OCI-LY7 (cell line): Measurements from ENCODE around the gene OPTC. TPM values are rescaled to one million over a fixed set of nuclear protein-coding genes. Genes with fewer than 3 reads are reported as not detected.
A peak's percentile ranks its signal among the peaks of the same experiment; 100 is the strongest.
"Not testable (repeated sequence)": the region's sequence is repeated elsewhere in the genome, so short reads cannot be mapped to it uniquely, and the experiment has no call there.

Source experiments
- BruUV-seq: library from RNA; stranded (reverse); fragments of 400-500 nt; replicated peaks from 2 replicates; lab custom pipeline; 2021; lab: Mats Ljungman, UMichigan
- CTCF ChIA-PET: fragments of 300-600 bp; sonication (Branson Sonifier 250); formaldehyde crosslinking; loops from one replicate; lab custom pipeline; 2022; ENCODE audit warnings: antibody characterized with exemption; ENCODE audit not compliant: unreplicated experiment; lab: Charles Lee
- POLR2A ChIA-PET: fragments of 300-600 bp; sonication (Branson Sonifier 250); formaldehyde crosslinking; loops from one replicate; lab custom pipeline; 2022; ENCODE audit warnings: antibody characterized with exemption; lab: Charles Lee
- DNase-seq: peaks from one replicate; pipeline ENCODE4 v3.0.0-alpha.2; 2015; ENCODE audit warnings: low spot score
- H2AFZ ChIP-seq: fragments of 200-600 bp; sonication (generic), shearing (Covaris generic); 2 replicates; pipeline ENCODE4 v1.6.1; 2014; ENCODE audit warnings: mild to moderate bottlenecking, antibody characterized with exemption, low read length, moderate library complexity
- H3K27ac ChIP-seq: fragments of 200-600 bp; sonication (generic); 2 replicates; pipeline ENCODE4 v1.5.1; 2014; ENCODE audit warnings: mixed run types, low read depth, mild to moderate bottlenecking, moderate library complexity, low read length, inconsistent platforms; ENCODE audit not compliant: poor library complexity, severe bottlenecking
- H3K36me3 ChIP-seq: fragments of 200-600 bp; sonication (generic); 2 replicates; pipeline ENCODE4 v1.6.1; 2014; ENCODE audit warnings: mild to moderate bottlenecking, antibody characterized with exemption, low read length, moderate library complexity, mixed read lengths; ENCODE audit not compliant: insufficient read depth
- H3K4me1 ChIP-seq: fragments of 200-600 bp; sonication (generic); 2 replicates; pipeline ENCODE4 v1.5.1; 2014; ENCODE audit warnings: mild to moderate bottlenecking, low read length; ENCODE audit not compliant: insufficient read depth, poor library complexity, severe bottlenecking
- H3K4me2 ChIP-seq: fragments of 200-600 bp; sonication (generic); 2 replicates; pipeline ENCODE4 v1.6.1; 2014; ENCODE audit warnings: mild to moderate bottlenecking, low read length
- H3K4me3 ChIP-seq: fragments of 200-600 bp; sonication (generic); 2 replicates; pipeline ENCODE4 v1.5.1; 2014; ENCODE audit warnings: mild to moderate bottlenecking, low read depth, low read length; ENCODE audit not compliant: poor library complexity, severe bottlenecking
- H3K79me2 ChIP-seq: fragments of 200-600 bp; sonication (generic); 2 replicates; pipeline ENCODE4 v1.6.1; 2016; ENCODE audit warnings: low read depth, mild to moderate bottlenecking, low read length, moderate library complexity, mixed read lengths; ENCODE audit not compliant: insufficient read depth
- H3K9me2 ChIP-seq: fragments of 200-600 bp; sonication (generic); 2 replicates; pipeline ENCODE4 v1.6.1; 2016; ENCODE audit warnings: mild to moderate bottlenecking, low read length, mixed read lengths; ENCODE audit not compliant: insufficient read depth
- H3K9me3 ChIP-seq: fragments of 200-600 bp; sonication (generic); 2 replicates; pipeline ENCODE4 v1.6.1; 2014; ENCODE audit warnings: mild to moderate bottlenecking, mixed run types, low read length, mixed read lengths
- H4K20me1 ChIP-seq: fragments of 200-600 bp; sonication (generic); 2 replicates; pipeline ENCODE4 v1.6.1; 2014; ENCODE audit warnings: mild to moderate bottlenecking, antibody characterized with exemption, low read length, moderate library complexity, mixed read lengths; ENCODE audit not compliant: insufficient read depth
- EZH2phosphoT487 ChIP-seq: fragments of 200-600 bp; sonication (generic); IDR thresholded peaks from 2 replicates; pipeline ENCODE4 v1.6.1; 2018; ENCODE audit warnings: low read depth, borderline replicate concordance, mild to moderate bottlenecking, mixed run types, antibody characterized with exemption, low read length, moderate library complexity, mixed read lengths
- intact Hi-C: fragments of 100-400 bp; cut with micrococcal nuclease; formaldehyde crosslinking; loops from one replicate; pipeline ENCODE4 v1.10.0; 2022; ENCODE audit not compliant: unreplicated experiment
- total RNA-seq, 2 experiments: library from RNA; depleted of rRNA in 1 of 2; stranded (reverse); fragments of >200 nt in 1 of 2; shearing (Covaris generic) in 1 of 2; gene quantifications; 2 replicates each; pipeline ENCODE4 v1.2.3, GENCODE V29; 2014 to 2022
- TF ChIP-seq, protein P1 (sequence below): fragments of 200-600 bp; sonication (generic); conservative IDR thresholded peaks from 2 replicates; pipeline ENCODE4 v1.5.1; 2014; ENCODE audit warnings: mild to moderate bottlenecking, antibody characterized with exemption, low read length, moderate library complexity, mixed read lengths

OPTC gene
- total RNA-seq, 2 experiments from 2014 or later, result not detected

DNA sequence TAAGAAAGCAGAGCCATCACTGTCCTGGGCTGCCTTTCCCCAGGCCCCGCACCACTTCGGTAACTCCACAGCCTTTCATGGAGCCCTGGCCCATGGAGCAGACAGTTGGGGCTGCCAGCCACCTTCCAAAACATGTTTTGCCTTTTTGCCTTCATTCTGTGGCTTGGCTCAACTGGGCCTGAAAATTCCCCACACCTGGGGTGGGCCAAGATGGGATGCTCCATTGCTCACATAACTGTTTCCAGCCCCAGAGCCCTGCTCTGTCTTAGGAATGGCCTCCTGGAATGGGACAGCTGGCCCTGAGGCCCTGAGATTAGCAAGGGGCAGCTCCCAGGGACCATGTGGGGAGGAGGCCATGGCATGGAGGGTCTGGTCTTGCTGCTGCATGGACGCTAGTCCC lies 29.2 kb upstream of the OPTC start:
- Histone ChIP-seq H4K20me1 (no peaks in the 10 kb centered on the region), H3K4me1 (peaks cover 48% of the 10 kb centered on the region), H2AFZ (no peak overlapping the region), H3K79me2 (no peaks in the 10 kb centered on the region), H3K4me3 (no peak overlapping the region), H3K4me2 (no peak overlapping the region), H3K9me2 (no peaks in the 10 kb centered on the region), H3K36me3 (no peaks in the 10 kb centered on the region), H3K27ac (no peak overlapping the region), H3K9me3 (no peaks in the 10 kb centered on the region)
- intact Hi-C loops, result no loop called here
- ChIA-PET POLR2A (interaction anchor here (1.0 to 1.6 kb wide), 2 partner anchors 12 to 137 kb away, joined by 3 to 4 read pairs; no protein-coding TSS in a partner anchor), CTCF (interaction anchor here (0.5 kb wide), 1 partner anchor 24 kb away, joined by 3 read pairs; no protein-coding TSS in a partner anchor)
- DNase-seq, result no peak
- TF ChIP-seq, protein P1, sequence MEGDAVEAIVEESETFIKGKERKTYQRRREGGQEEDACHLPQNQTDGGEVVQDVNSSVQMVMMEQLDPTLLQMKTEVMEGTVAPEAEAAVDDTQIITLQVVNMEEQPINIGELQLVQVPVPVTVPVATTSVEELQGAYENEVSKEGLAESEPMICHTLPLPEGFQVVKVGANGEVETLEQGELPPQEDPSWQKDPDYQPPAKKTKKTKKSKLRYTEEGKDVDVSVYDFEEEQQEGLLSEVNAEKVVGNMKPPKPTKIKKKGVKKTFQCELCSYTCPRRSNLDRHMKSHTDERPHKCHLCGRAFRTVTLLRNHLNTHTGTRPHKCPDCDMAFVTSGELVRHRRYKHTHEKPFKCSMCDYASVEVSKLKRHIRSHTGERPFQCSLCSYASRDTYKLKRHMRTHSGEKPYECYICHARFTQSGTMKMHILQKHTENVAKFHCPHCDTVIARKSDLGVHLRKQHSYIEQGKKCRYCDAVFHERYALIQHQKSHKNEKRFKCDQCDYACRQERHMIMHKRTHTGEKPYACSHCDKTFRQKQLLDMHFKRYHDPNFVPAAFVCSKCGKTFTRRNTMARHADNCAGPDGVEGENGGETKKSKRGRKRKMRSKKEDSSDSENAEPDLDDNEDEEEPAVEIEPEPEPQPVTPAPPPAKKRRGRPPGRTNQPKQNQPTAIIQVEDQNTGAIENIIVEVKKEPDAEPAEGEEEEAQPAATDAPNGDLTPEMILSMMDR, result no peak
- TF ChIP-seq EZH2phosphoT487, result no peak
- BruUV-seq, result no TSS peak

DNA sequence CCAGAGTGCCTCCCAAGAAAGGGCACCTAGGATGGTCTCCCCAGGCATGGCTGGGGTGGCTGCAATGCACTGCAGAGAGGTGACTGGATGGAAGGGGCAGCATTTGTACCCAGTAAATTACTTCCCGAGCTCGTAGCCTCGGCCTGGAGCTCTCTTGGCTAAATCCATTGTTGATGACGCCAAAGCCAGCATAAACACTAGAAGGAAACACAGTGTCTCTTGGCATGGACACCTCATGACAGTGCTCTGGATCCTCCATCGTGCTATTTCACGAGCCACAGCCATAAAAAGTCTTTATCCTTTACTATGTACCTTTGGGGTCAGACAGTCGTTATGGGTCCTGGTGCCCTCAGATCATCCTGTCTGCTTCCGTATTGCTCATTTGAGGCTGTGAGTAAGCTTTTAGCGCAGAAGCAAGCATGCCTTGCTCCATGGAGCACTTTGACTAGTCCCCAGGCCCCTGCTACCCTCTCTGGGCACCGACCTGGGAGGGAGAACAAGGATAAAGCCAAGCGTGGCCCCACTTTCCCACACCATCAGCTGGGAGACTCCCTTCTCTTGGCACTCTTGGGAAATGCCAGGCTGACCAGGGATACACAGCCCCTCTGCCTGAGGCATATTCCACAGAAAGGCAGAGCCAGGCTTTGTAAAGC lies 28.7 kb upstream of the OPTC start:
- Histone ChIP-seq H2AFZ (no peak overlapping the region), H3K4me3 (no peak overlapping the region), H3K4me2 (no peak overlapping the region), H3K9me3 (no peaks in the 10 kb centered on the region), H3K36me3 (no peaks in the 10 kb centered on the region), H3K4me1 (peaks cover 43% of the 10 kb centered on the region), H3K79me2 (no peaks in the 10 kb centered on the region), H3K27ac (no peak overlapping the region), H4K20me1 (no peaks in the 10 kb centered on the region), H3K9me2 (no peaks in the 10 kb centered on the region)
- intact Hi-C loops, result no loop called here
- TF ChIP-seq, protein P1, result no peak
- TF ChIP-seq EZH2phosphoT487, result no peak
- CTCF ChIA-PET, result interaction anchor here (0.5 kb wide), 1 partner anchor 23 kb away, joined by 3 read pairs; no protein-coding TSS in a partner anchor
- no peak for DNase-seq
- no TSS peak for BruUV-seq
- POLR2A ChIA-PET, result interaction anchor here (1.0 kb wide), 1 partner anchor 137 kb away, joined by 3 read pairs; no protein-coding TSS in a partner anchor

DNA sequence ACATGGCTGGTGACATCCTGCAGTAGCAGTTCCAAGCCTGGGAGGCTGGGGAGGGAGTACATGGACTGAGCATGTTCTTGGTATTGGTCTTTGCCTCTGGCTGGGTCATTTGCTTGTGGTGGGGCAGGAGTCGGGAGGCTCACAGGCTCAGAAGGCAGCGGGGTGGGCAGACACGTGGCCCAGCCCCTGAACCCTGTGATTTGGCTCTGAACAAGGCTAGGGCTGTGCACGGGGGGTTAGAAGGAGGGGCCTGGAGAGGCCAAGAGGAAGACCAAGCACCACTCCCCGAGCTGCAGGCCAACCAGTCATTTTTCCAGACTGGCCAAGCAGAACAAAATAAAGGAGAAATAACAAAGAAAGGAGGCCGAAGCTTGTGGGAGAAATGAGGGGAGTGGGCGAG lies 28.0 kb upstream of the OPTC start:
- Histone ChIP-seq H4K20me1 (no peaks in the 10 kb centered on the region), H3K9me2 (no peaks in the 10 kb centered on the region), H3K9me3 (no peaks in the 10 kb centered on the region), H3K36me3 (no peaks in the 10 kb centered on the region), H3K4me1 (peaks cover 37% of the 10 kb centered on the region), H3K4me2 (no peak overlapping the region), H3K27ac (no peak overlapping the region), H2AFZ (peak overlapping the region; percentile 37; the same call in 1 of the 2 replicates), H3K79me2 (no peaks in the 10 kb centered on the region), H3K4me3 (no peak overlapping the region)
- POLR2A ChIA-PET, result interaction anchor here (0.8 to 1.4 kb wide), 2 partner anchors 13 to 40 kb away, joined by 3 to 5 read pairs; no protein-coding TSS in a partner anchor
- BruUV-seq, result no TSS peak
- no peak for DNase-seq
- intact Hi-C loops, result no loop called here
- CTCF ChIA-PET, result interaction anchor here (0.6 to 1.4 kb wide), 2 partner anchors 12 to 19 kb away, joined by 3 to 4 read pairs; no protein-coding TSS in a partner anchor
- no peak for TF ChIP-seq EZH2phosphoT487
- TF ChIP-seq, protein P1, result no peak

DNA sequence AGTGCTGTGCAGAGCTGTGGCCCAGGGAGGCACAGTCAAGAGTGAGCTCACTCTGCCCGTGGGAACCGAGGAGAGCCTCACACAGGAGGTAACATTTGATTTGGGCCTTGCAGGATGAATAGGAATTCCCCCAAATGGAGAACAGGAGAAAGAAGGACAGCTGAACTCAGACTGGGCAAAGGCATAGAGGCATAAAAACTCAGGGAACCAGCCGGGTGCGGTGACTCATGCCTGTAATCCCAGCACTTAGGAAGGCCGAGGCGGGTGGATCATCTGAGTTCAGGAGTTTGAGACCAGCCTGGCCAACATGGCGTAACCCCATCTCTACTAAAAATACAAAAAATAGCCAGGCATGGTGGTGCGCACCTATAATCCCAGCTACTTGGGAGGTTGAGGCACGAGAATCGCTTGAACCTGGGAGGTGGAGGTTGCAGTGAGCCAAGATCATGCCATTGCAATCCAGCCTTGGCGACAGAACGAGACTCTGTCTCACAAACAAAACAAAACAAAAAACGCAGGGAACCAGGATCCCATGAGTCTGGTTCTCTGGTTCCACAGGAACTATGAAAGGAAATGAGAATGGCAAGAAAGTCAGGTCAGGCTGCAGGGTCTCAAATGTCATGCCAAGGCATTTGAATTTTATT lies 26.9 kb upstream of the OPTC start:
- DNase-seq, H3K4me3 ChIP-seq, H3K27ac ChIP-seq, H4K20me1 ChIP-seq, H3K9me2 ChIP-seq, H2AFZ ChIP-seq, H3K36me3 ChIP-seq, intact Hi-C loops, H3K9me3 ChIP-seq, H3K4me2 ChIP-seq, BruUV-seq, H3K79me2 ChIP-seq: not testable (repeated sequence)
- CTCF ChIA-PET, result interaction anchor here (1.4 kb wide), 1 partner anchor 10 kb away, joined by 4 read pairs; no protein-coding TSS in a partner anchor
- H3K4me1 ChIP-seq, result peaks cover 26% of the 10 kb centered on the region
- POLR2A ChIA-PET, result interaction anchor here (1.4 kb wide), 1 partner anchor 14 kb away, joined by 5 read pairs; no protein-coding TSS in a partner anchor
